OCI-LY3 (cell line): Measurements from ENCODE around the gene EXOSC10.

Experiments used
- H2AFZ ChIP-seq: fragments of 200-600, 300-600 bp; shearing (Covaris generic); 2 replicates; pipeline ENCODE4 v1.6.0; 2014; ENCODE audit warnings: antibody characterized with exemption, low read depth, low read length
- H3K27ac ChIP-seq: fragments of 200-600, 300-600 bp; sonication (generic); 2 replicates; pipeline ENCODE4 v1.5.1; 2014; ENCODE audit warnings: mild to moderate bottlenecking, low read length, moderate library complexity, mixed read lengths
- H3K27me3 ChIP-seq: fragments of 200-600, 300-600 bp; sonication (generic); 2 replicates; pipeline ENCODE4 v1.6.1; 2014; ENCODE audit warnings: low read depth, low read length, mixed read lengths
- H3K36me3 ChIP-seq: fragments of 200-600, 300-600 bp; sonication (generic); replicated peaks from 2 replicates; pipeline ENCODE3; 2014; ENCODE audit warnings: low read depth, low read length, mixed read lengths
- H3K4me1 ChIP-seq: fragments of 300-600, 200-600 bp; sonication (generic); 2 replicates; pipeline ENCODE4 v1.6.1; 2014; ENCODE audit warnings: low read length, mixed read lengths
- H3K4me2 ChIP-seq: fragments of 200-600, 300-600 bp; sonication (generic); 2 replicates; pipeline ENCODE4 v1.6.1; 2014; ENCODE audit warnings: low read length, mixed read lengths
- H3K4me3 ChIP-seq: fragments of 300-600, 200-600 bp; sonication (generic); 2 replicates; pipeline ENCODE4 v1.5.1; 2014; ENCODE audit warnings: antibody characterized with exemption, mild to moderate bottlenecking, low read length, moderate library complexity
- H3K79me2 ChIP-seq: fragments of 300-600, 200-600 bp; shearing (Covaris generic); 2 replicates; pipeline ENCODE4 v1.6.1; 2014; ENCODE audit warnings: mild to moderate bottlenecking, low read length, mixed read lengths
- H3K9ac ChIP-seq: fragments of 300-600, 200-600 bp; shearing (Covaris generic); 2 replicates; pipeline ENCODE4 v1.6.0; 2014; ENCODE audit warnings: mild to moderate bottlenecking, low read length, moderate library complexity
- H3K9me3 ChIP-seq: fragments of 200-600, 300-600 bp; shearing (Covaris generic); 2 replicates; pipeline ENCODE4 v1.6.1; 2014; ENCODE audit warnings: low read length, mixed read lengths; ENCODE audit not compliant: insufficient read depth
- H4K20me1 ChIP-seq: fragments of 200-600, 300-600 bp; sonication (generic); 2 replicates; pipeline ENCODE4 v1.6.1; 2016; ENCODE audit warnings: low read length, mixed read lengths; ENCODE audit not compliant: insufficient read depth
- EZH2phosphoT487 ChIP-seq: fragments of 200-600 bp; shearing (Covaris generic); IDR thresholded peaks from 2 replicates; pipeline ENCODE4 v1.6.1; 2018; ENCODE audit warnings: antibody characterized with exemption, mixed run types, low read depth
- TF ChIP-seq, protein P1 (sequence below): fragments of 200-600, 300-600 bp; sonication (generic); IDR thresholded peaks from 2 replicates; pipeline ENCODE4 v1.5.1; 2014; ENCODE audit warnings: antibody characterized with exemption, low read length, low read depth

Gene EXOSC10

DNA sequence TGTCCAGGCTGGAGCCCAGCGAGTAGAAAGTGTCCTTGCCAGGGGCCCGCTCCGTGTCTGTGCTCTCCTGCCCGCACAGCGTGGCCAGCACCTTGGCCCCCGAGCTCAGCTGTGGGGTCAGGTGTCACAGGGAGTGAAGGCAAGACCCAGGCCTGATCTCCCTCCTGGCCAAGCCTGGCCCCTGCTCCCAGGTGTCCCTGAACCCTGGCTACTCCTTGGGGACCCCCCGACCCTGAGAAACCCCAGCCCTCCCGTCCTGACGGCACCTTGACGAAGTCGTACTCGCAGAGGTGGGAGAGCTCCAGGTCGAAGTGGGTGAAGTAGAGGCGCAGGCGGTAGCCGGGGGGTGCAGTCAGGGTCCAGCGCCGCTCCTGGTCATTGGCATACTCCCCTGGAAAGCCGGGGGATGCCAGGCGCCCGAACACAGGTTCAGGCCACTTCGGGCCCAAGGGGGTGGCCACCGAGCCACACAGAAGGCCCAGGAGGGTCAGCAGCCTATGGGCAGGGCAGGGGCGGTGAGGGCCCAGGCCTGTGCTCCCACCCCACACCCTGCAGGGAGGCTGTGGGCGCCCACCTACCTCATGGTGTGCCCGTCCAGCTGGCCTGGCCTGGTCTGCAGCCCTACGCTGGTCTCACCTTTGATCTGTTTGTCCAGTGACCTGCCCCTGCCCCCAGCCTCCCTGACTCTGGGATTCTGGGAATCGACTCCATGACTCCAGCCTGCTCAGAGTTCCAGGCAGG is 52.9 kb downstream of the EXOSC10 start, which contains the start of gene MASP2:
TSS of gene MASP2 (minus strand) at position 615 of the 741 bp plus-strand sequence. CDS start at position 583, 32 bp downstream.
- H2AFZ ChIP-seq = no peak within 1 kb of the TSS
- H3K27me3 ChIP-seq = no peaks in the 10 kb centered on the region
- no peaks in the 10 kb centered on the region for H3K36me3 ChIP-seq
- no peak within 1 kb of the TSS for H3K9ac ChIP-seq
- no peaks in the 10 kb centered on the region for H3K9me3 ChIP-seq
- no peak within 1 kb of the TSS for H3K4me3 ChIP-seq
- no peaks in the 10 kb centered on the region for H3K79me2 ChIP-seq
- H3K4me2 ChIP-seq = no peak within 1 kb of the TSS
- no peaks in the 10 kb centered on the region for H4K20me1 ChIP-seq
- H3K4me1 ChIP-seq = peaks cover 7% of the 10 kb centered on the region
- no peak within 1 kb of the TSS for H3K27ac ChIP-seq
- TF ChIP-seq EZH2phosphoT487 = no peak
- TF ChIP-seq, protein P1, sequence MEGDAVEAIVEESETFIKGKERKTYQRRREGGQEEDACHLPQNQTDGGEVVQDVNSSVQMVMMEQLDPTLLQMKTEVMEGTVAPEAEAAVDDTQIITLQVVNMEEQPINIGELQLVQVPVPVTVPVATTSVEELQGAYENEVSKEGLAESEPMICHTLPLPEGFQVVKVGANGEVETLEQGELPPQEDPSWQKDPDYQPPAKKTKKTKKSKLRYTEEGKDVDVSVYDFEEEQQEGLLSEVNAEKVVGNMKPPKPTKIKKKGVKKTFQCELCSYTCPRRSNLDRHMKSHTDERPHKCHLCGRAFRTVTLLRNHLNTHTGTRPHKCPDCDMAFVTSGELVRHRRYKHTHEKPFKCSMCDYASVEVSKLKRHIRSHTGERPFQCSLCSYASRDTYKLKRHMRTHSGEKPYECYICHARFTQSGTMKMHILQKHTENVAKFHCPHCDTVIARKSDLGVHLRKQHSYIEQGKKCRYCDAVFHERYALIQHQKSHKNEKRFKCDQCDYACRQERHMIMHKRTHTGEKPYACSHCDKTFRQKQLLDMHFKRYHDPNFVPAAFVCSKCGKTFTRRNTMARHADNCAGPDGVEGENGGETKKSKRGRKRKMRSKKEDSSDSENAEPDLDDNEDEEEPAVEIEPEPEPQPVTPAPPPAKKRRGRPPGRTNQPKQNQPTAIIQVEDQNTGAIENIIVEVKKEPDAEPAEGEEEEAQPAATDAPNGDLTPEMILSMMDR = no peak

DNA sequence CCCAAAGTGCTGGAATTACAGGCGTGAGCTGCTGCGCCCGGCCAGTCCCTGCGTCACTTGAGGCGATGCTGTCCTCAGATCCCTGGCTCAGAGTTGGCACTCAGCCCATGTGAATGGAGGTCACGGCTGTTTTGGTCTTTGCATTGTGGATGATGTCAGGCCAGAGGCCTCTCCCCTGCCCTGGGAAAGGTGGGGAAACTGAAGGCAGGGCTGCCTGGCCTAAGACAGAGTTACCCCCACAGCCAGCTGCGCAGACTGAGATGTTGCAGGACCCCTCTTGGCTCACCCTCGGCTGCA is 53.5 kb downstream of the EXOSC10 start:
- no peak overlapping the region for H3K9ac ChIP-seq
- H2AFZ ChIP-seq = no peak overlapping the region
- no peaks in the 10 kb centered on the region for H3K27me3 ChIP-seq
- H3K4me1 ChIP-seq = peaks cover 1% of the 10 kb centered on the region
- no peak overlapping the region for H3K27ac ChIP-seq
- TF ChIP-seq, protein P1 = no peak
- TF ChIP-seq EZH2phosphoT487 = no peak
- H3K9me3 ChIP-seq = no peaks in the 10 kb centered on the region
- no peak overlapping the region for H3K4me2 ChIP-seq
- H3K36me3 ChIP-seq = no peaks in the 10 kb centered on the region
- H3K79me2 ChIP-seq = no peaks in the 10 kb centered on the region
- no peaks in the 10 kb centered on the region for H4K20me1 ChIP-seq
- H3K4me3 ChIP-seq = no peak overlapping the region

DNA sequence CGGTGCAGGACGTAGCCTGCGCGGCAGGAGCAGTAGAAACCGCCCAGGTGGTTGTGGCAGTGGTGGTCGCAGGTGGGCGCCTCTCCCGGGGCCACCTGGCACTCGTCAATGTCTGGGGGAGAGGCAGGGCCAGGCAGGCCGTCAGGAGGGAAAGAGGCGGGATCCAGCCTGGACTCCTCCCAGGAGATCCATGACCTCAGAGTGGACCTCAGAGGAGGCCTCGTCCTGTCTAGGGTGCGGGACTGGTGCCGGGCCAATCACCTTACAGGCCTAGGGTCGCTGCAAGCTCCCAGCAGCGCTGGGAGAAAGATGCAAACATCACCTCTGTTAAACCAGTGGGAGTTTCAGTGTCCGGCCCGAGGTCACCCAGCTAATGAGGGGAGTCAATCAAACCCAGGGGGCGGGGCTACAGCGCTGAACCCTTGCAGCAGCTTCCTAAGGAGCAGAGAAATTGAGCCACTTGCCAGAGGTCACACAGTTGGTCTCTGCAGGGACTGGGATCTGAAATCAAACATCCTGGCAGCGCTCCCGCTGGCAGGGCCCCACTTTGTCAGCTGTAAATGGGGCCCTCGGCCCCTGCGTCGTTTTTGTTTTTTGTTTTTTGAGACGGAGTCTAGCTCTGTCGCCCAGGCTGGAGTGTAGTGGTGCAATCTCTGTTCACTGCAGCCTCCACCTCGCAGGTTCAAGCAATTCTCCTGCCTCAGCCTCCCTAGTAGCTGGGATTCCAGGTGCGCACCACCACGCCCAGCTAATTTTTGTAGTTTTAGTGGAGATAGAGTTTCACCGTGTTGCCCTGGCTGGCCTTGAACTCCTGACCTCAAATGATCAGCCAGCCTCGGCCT is 54.0 kb downstream of the EXOSC10 start:
- no peaks in the 10 kb centered on the region for H3K27me3 ChIP-seq
- H3K27ac ChIP-seq = no peak overlapping the region
- no peak overlapping the region for H3K4me2 ChIP-seq
- H3K36me3 ChIP-seq = no peaks in the 10 kb centered on the region
- no peaks in the 10 kb centered on the region for H3K79me2 ChIP-seq
- H2AFZ ChIP-seq = no peak overlapping the region
- no peaks in the 10 kb centered on the region for H3K9me3 ChIP-seq
- H3K4me3 ChIP-seq = no peak overlapping the region
- no peak overlapping the region for H3K9ac ChIP-seq
- no peak for TF ChIP-seq EZH2phosphoT487
- TF ChIP-seq, protein P1 = no peak
- H4K20me1 ChIP-seq = no peaks in the 10 kb centered on the region
- H3K4me1 ChIP-seq = no peaks in the 10 kb centered on the region

DNA sequence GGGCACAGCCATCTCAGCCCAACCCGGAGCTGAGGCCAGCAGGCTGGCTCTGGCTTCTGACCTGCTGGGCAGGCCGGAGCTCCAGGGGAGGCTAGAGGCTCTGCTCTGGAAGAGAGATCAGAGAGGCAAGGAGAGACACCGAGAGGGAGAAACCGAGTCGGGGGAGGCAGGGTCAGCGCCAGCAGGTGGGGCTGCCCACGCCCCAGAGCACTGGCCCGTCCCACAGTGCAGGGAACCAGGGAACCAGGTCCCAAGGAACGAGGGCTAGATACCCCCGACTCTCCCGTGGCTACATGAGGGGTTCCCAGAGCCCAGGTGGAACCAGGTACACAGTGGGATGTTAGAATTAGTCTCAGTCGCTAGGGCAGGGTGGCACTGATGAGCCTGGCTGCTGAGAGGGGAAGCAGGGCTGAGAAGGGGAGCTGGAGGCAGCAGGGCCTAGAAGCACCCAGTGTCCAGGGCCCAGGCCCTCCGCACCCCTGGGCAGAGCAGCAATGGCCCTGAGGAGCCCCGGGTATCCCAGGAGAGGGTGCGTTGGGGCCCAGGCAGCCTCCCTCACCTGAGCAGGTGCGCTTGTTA is 54.7 kb downstream of the EXOSC10 start:
- no peak overlapping the region for H3K27ac ChIP-seq
- H3K79me2 ChIP-seq = no peaks in the 10 kb centered on the region
- H3K9ac ChIP-seq = no peak overlapping the region
- no peak overlapping the region for H3K4me3 ChIP-seq
- no peaks in the 10 kb centered on the region for H3K9me3 ChIP-seq
- TF ChIP-seq, protein P1 = no peak
- no peak for TF ChIP-seq EZH2phosphoT487
- no peaks in the 10 kb centered on the region for H4K20me1 ChIP-seq
- H2AFZ ChIP-seq = no peak overlapping the region
- H3K36me3 ChIP-seq = no peaks in the 10 kb centered on the region
- H3K4me2 ChIP-seq = no peak overlapping the region
- no peaks in the 10 kb centered on the region for H3K4me1 ChIP-seq
- no peaks in the 10 kb centered on the region for H3K27me3 ChIP-seq
